HepG2 (cell line): ENCODE results near the gene POLR3GL.

Source experiments
- ESRRA ChIP-seq: sonication (generic); formaldehyde crosslinking; IDR thresholded peaks from 2 replicates; pipeline ENCODE4 v1.5.1; 2020; ENCODE audit warnings: mild to moderate bottlenecking, low read depth, missing genetic modification reagents
- EZH2 ChIP-seq: conservative IDR thresholded peaks from 2 replicates; pipeline ENCODE4 v1.6.1; 2012; ENCODE audit warnings: mild to moderate bottlenecking, low read depth, low read length, moderate library complexity
- HIVEP1 ChIP-seq: sonication (generic); formaldehyde crosslinking; IDR thresholded peaks from 2 replicates; pipeline ENCODE4 v1.4.0; 2020; ENCODE audit warnings: mild to moderate bottlenecking, missing genetic modification reagents
- IRF2 ChIP-seq: IDR thresholded peaks from 2 replicates; pipeline ENCODE4 v1.6.1; 2018; ENCODE audit warnings: missing genetic modification reagents, missing compliant biosample characterization
- KDM3A ChIP-seq: IDR thresholded peaks from 2 replicates; pipeline ENCODE4 v1.6.1; 2018; ENCODE audit warnings: low read depth, missing compliant biosample characterization
- MEF2D ChIP-seq: sonication (generic); formaldehyde crosslinking; IDR thresholded peaks from 2 replicates; pipeline ENCODE4 v1.5.1; 2020; ENCODE audit warnings: mild to moderate bottlenecking, missing genetic modification reagents
- ZNF207 ChIP-seq: fragments of 450-650 bp; IDR thresholded peaks from 2 replicates; pipeline ENCODE4 v1.6.1; 2016; ENCODE audit warnings: antibody characterized with exemption, borderline replicate concordance
- ZSCAN30 ChIP-seq: sonication (generic); formaldehyde crosslinking; IDR thresholded peaks from 2 replicates; pipeline ENCODE4 v1.5.0; 2020; ENCODE audit warnings: mild to moderate bottlenecking, missing genetic modification reagents
- TF ChIP-seq, protein P1 (sequence below): sonication (generic); formaldehyde crosslinking; IDR thresholded peaks from 2 replicates; pipeline ENCODE4 v1.8.0; 2022; ENCODE audit warnings: missing genetic modification reagents, mild to moderate bottlenecking, inconsistent platforms, borderline replicate concordance
- TF ChIP-seq, protein P2 (sequence below): sonication (generic); formaldehyde crosslinking; IDR thresholded peaks from 2 replicates; pipeline ENCODE4 v1.5.0; 2020; ENCODE audit warnings: mild to moderate bottlenecking, missing genetic modification reagents, moderate library complexity

DNA sequence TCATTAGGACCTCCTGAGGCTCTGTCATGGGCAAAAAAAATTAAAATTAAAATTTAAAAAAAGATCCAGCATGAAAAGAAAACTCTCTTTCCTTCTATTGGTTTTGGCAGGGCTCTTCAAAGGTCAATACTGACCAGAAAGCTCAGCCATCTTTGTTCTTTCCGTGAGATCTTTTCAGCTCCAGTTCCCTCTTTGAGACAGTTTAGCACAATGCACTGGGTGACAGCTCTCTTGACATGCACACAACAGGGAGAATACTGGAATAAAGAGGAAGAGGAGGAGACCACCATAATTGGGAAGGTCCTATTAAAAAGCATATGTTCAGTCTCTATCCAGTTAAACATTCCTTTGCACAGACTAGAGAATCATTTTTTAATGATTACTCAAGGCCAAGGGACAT lies 13.0 kb upstream of the POLR3GL start:
- TF ChIP-seq ZNF207 (no peak), EZH2 (no peak), IRF2 (CRISPR knock-in tag) (no peak), HIVEP1 (no peak), MEF2D (CRISPR knock-in tag) (no peak), ESRRA (no peak), KDM3A (CRISPR knock-in tag) (no peak), ZSCAN30 (no peak)
- TF ChIP-seq, protein P1, sequence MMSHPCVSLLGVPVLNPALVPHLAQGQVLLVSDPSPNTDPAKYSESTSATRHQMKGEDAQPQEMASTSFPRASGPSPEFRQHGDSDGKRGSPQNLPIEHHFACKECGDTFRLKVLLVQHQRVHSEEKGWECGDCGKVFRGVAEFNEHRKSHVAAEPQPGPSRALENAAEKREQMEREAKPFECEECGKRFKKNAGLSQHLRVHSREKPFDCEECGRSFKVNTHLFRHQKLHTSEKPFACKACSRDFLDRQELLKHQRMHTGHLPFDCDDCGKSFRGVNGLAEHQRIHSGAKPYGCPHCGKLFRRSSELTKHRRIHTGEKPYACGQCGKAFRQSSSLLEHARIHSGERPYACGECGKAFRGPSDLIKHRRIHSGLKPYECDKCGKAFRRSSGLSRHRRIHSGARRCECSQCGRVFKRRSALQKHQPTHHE (CRISPR knock-in tag), result no peak
- TF ChIP-seq, protein P2, sequence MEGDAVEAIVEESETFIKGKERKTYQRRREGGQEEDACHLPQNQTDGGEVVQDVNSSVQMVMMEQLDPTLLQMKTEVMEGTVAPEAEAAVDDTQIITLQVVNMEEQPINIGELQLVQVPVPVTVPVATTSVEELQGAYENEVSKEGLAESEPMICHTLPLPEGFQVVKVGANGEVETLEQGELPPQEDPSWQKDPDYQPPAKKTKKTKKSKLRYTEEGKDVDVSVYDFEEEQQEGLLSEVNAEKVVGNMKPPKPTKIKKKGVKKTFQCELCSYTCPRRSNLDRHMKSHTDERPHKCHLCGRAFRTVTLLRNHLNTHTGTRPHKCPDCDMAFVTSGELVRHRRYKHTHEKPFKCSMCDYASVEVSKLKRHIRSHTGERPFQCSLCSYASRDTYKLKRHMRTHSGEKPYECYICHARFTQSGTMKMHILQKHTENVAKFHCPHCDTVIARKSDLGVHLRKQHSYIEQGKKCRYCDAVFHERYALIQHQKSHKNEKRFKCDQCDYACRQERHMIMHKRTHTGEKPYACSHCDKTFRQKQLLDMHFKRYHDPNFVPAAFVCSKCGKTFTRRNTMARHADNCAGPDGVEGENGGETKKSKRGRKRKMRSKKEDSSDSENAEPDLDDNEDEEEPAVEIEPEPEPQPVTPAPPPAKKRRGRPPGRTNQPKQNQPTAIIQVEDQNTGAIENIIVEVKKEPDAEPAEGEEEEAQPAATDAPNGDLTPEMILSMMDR (CRISPR knock-in tag), result no peak
